ENCODE measurements around the gene PRR5.

The PRR5 gene

DNA sequence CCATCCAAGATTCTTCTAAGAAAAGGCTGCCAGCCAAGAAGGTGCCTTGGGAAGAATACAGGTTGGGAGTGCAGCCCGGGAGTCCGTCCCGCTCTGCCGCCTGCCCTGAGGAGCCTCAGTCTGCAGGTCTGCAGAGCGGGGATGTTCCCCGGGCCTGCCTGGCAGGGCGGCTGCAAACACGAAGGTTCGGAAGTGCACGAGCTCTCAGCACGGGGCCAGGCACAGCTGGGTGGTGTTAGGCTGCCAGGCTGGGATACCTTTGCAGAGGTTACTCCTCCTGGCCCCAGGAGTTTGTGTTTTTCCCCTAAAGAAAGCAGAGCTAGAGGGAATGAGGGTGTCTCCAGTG lies 9.4 kb upstream of the PRR5 start:
- DNase-seq (ENCODE audit: low spot score) = no peak

DNA sequence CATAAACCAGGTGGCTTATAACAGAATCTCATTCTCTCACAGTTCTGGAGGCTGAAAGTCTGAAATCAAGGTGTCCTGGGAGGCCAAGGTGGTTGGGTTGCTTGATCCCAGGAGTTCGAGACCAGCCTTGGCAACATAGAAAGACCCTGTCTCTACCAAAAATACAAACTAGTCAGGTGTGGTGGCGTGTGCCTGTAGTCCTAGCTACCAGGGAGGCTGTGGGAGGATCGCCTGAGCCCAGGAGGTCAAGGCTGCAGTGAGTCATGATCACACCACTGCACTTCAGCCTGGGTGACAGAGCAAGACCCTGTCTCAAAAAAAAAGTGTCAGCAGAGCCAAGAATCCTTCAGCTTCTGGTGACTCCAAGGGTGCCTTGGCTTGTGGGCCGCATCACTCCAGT lies 8.9 kb upstream of the PRR5 start:
- DNase-seq (ENCODE audit: low spot score) = no peak

DNA sequence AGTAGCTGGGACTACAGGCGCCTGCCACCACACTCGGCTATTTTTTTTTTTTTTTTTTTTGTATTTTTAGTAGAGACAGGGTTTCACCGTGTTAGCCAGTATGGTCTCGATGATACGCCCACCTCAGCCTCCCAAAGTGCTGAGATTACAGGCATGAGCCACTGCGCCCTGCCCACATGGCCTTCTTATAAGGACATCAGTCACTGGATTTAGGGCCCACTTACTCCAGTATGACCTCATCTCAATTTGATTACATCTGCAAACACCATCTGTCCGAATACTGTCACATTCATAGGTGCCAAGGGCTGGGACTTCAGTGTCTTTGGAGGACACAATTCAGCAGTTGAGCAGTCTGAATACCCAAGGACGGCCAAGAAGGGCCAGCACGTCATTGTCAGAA lies 8.2 kb upstream of the PRR5 start:
- no peak for DNase-seq (ENCODE audit: low spot score)

DNA sequence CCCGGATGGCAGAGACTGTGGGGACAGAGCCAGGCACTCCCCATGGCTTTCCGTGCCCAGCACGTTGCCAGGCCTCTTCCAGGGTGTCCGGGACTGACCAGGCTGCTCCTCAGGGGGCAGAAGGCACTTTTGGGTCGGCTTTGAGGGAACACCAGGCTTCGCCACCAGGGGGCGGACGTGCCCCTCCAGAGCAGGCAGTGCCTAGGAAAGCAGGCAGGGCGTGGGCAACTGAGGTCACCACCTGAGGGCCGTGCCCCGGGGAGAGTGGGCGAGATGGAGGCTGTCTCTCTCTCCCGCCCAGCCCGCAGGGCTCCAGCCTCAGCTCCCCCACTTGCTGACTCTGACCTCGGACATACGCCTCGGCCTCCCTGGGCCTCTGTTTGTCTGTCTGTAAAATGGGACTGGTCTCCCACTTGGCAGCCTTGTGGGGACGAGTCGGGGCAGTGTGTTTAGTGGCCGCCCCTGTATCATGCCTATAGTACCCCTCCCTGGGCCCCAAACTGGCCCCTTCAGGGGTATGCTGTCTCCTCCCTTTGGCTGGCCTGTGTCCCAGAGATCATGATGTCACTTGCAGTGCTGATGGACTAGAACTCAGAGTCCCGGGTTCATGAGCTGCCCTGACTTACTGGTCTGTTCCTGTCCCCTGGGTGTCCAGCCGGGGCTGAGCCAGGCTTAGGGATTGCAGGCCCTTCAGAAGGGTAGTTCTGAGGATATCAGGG lies 4.4 kb upstream of the PRR5 start:
- peak; percentile 81 for DNase-seq (ENCODE audit: low spot score)

DNA sequence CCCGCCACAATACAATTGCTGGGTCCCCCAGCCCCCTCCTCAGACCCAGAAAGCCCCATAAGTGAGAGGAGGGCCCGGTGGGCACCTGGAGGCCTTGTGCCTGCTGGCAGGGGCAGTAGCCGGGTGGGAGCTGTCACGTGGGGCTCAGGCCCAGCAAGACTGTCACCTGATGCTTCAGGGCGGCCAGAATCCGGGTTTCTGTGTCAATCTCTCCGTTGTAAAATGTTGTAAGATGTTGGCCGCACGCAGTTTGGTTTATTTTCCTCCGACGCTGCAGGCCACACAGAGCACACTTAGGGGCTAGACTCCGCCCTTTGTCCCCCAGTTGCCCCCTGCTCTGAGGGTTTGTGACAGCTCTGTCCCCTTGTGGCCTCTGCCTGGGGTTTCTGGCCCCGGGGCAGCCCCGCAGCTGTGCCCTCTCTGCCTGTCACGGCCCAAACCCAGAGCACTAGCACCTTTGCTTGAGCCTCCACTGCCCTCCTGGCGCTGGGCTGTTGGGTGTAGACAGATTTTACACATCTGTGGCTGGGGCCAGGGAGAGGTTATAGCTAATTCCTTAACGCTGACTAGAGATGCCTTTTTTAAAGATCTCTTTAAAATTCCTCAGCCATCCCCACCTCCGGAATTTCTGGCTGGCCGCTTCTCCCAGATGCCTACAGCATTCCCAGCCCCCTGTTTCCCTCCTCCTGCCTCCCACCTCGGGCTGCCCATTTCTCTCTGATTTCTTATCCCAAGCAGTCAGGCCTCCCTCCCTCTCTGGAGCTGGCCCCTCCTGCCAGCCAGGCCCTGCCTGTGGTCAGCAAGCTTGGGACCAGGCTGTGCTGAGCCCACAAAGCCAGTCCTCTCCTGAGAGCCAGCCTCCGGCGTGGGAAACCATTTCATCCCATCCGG lies 3.2 kb upstream of the PRR5 start:
- no peak for DNase-seq (ENCODE audit: low spot score)

DNA sequence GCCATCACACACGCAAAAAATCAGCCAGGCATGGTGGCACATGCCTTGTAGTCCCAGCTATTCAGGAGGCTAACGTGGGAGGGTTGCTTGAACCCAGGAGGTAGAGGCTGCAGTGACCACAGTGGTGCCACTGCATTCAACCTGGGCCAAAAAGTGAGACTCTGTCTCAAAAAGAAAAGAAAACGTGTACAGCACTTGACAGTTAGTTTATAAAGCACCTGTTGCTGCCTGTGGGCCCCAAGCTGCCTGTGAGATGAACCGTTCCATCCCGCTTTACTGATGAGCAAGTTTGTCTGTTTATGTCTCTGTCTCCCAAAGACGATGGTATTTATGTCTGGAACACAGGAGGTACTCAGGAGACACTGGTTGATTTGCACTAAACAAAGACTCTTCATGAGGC lies 1.5 kb upstream of the PRR5 start:
- no peak for DNase-seq (ENCODE audit: low spot score)

DNA sequence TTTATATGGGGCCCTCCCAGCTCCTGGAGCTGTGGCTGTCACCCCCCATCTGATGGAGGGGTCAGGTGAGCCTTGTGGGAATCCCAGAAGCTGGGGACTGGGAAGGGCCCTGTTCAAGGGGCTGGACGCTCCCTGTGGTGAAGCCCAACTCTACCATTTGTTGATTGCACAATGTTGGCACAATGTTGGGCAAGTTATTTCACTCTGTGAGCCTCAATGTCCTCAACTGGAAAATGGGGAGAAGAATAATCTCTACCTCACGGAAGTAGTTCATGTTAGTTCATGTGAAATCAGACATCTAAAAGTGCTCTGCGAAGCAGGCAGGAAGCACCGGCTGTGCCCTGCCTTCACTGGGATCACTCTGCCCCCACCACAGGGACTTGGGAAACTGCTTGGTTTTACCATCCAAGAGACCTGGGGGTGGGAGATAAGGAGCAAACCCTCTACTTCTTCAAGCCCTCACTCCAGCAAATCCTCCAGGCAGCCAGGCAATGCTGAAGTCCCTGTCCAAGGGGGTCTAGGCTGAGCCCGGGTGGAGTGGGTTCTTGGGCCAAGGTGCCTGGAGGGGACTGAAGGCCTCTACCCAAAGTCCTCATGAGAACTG lies 715 bp upstream of the PRR5 start:
- DNase-seq (ENCODE audit: low spot score) = no peak

DNA sequence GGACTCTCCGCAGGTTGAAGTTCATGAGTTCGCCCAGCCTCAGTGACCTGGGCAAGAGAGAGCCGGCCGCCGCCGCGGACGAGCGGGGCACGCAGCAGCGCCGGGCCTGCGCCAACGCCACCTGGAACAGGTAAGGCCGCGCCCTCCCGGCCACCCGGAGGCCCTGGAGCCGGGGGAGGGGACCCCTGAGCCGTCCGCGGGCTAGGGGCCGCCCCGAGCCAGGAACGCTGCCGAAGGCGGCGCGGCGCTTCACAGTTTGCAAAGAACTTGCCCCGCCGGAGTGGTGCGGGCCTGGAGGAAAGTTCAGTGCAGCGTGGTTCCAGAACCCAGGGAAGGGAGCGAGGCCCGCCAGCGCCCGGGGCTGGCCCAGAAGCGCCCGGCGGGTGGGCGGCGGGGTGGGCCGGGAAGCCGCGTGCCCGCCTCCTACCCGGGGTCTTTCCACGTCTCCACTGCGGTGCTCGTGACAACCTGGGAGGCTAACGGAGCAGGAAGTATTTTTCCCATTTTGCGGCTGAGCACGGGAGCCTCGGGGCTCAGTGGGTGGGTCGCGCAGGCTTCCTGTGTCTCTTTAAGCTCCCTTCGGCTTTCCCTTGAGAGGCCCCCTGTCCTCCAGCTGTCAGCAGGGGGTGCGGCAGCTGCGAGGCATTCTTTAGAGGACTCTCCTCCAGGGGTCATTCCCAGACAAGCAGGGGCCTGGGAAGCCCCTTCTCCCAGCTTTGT lies 635 bp downstream of the PRR5 start:
- no peak for DNase-seq (ENCODE audit: low spot score)

DNA sequence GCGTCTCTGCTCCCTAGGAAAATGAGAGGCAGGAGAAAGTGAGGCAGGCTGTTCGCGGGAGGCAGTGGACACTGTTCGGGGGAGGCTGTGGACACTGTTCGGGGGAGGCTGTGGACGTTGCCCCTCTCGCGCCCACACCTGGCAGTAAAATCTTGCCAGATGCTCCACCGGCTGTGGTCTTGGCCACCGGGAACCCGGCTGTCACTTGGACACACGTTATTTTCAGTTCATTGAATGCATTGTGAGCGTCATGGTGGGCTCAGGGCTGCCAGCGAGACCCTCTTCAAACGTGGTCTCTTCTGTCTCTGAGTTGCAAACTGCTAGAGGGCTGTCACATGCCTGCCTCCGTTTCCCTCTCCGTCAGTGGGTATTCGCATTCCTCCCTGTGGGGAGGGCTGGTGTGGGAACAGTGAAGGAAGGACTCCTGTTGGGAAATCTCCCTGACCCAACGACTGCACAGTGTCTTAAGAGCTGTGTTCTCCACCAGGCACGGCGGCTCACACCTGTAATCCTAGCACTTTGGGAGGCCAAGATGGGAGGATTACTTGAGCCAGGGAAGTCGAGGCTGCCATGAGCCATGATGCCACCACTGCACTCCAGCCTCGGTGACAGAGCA lies 1.4 kb downstream of the PRR5 start:
- no peak for DNase-seq (ENCODE audit: low spot score)

DNA sequence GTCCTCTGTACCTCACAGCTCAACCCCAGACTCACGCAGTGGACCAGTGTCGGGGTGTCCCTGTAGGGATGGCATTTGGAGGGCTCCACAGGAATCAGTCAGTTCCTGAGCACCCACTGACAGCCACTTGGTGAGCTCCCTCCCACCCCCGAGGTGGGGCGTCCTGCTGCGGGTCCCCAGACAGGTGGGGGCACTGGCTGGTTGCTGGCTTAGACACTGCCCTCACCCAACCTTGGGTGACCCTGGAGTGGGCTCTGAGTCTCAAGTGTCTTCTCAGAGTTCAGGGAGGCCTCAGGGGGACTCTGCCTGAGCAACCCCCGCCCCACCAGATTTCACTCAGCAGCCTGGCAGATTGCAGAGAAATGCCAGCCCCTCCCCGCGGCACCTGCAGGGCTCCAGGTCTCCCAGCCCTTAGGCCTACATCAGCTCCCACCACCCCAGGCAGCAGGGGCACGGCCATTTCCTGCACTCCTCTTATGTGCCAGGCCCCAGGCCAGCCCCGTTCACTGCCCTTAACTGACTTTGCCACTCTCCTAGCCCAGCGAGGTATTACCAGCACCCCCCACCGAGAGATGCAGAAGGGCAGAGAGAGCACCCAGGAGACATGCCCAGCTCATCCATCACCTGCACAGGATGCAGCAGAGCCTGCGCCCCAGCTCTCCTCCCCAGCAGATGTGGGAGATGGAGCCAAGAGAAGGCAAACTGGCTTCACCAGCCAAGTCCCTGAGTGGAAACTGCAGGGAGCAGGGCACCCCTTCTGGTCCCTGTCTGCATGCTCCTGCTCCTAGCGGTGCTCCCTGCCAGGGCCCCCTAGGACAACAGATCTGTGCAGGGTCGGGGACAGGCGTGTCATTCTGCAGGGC lies 2.4 kb downstream of the PRR5 start:
- no peak for DNase-seq (ENCODE audit: low spot score)

DNA sequence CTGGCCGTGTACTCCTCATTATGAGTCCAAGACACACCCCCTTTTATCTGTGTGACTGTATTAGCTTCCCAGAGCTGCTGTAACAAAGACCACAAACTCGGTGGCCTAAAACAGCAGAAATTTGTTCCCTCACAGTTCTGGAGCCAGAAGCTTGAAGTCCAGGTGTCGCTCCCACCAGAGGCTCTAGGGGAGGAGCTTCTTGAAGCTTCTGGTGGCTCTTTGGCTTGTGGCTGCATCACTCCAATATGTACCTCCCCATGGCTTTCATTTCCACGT lies 3.0 kb downstream of the PRR5 start:
- no peak for DNase-seq (ENCODE audit: low spot score)

DNA sequence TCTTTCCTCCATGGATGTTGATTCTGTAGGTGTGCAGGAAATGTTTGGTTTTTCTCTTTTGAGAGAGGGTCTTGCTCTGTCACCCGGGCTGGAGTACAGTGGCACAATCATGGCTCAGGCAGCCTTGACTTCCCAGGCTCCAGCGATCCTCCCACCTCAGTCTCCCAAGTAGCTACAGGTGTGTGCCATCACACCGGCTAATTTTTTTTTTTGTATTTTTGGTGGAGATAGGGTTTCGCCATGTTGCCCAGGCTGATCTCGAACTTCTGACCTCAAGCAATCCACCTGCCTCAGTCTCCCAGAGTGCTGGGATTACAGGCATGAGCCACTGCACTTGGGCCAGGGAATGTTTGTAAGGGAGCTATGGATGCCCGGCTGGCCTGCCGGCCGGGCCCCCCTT lies 4.5 kb downstream of the PRR5 start:
- DNase-seq (ENCODE audit: low spot score) = no peak

DNA sequence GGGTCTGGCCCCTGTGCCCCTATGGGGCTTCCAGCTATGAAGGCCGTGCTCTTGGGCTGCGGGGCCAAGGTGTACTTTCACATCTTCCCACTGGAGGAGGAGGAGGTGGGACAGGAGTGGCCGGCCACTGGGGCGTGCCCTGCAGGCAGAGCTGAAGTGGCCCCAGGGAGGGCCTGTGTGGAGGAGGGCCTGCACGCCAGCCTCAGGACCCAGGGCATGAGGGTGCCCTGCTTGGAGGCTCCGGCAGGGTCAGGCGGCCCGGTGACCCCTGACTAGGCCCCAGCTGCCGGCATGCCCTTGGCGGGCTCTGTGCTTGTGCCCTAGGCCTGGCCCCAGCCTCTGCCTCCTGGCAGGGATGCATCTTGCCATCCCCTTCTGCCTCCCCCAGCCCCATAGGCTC lies 5.2 kb downstream of the PRR5 start:
- DNase-seq (ENCODE audit: low spot score) = no peak

DNA sequence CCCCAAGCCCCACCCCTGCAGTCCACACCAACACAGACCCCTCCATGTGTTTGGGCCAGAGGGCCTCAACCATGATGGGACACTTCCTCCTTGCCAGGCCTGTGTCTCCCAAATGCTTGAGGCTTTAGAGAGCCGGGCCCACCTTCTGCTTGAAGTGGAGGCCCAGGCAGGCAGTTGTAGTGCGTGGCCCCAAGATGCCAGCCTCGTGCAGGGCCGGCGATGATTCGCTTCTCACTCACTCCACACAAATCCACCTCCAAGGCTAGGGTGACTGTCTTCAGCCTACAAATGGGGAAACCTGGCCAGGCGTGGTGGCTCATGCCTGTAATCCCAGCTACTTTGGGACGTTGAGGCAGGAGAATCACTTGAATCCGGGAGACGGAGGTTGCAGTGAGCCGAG lies 5.7 kb downstream of the PRR5 start:
- no peak for DNase-seq (ENCODE audit: low spot score)

DNA sequence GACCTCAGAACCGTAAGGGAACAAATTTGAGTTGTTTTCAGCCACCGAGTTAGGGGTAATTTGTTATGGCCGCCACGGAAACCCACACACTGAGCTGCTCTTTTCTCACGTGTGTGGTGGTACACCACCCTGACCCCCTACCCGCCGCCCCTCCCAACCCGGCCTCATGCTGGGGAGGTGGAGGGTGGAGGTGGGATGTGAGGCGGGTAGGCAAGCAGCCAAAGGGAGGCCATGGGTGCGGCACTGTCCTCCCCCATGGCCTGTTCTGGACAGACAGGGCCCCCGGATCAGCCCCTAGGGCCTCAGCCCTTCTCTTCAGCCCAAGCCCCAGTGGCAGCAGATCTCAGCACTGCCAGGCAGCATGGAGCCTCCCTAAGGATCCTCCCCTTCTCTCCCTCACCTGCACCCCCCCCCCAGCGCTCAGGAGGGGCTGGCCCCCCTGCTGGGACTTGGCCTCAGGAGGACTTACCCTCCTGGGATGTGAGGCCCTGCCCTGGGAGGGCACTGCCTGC lies 7.9 kb downstream of the PRR5 start:
- no peak for DNase-seq (ENCODE audit: low spot score)

DNA sequence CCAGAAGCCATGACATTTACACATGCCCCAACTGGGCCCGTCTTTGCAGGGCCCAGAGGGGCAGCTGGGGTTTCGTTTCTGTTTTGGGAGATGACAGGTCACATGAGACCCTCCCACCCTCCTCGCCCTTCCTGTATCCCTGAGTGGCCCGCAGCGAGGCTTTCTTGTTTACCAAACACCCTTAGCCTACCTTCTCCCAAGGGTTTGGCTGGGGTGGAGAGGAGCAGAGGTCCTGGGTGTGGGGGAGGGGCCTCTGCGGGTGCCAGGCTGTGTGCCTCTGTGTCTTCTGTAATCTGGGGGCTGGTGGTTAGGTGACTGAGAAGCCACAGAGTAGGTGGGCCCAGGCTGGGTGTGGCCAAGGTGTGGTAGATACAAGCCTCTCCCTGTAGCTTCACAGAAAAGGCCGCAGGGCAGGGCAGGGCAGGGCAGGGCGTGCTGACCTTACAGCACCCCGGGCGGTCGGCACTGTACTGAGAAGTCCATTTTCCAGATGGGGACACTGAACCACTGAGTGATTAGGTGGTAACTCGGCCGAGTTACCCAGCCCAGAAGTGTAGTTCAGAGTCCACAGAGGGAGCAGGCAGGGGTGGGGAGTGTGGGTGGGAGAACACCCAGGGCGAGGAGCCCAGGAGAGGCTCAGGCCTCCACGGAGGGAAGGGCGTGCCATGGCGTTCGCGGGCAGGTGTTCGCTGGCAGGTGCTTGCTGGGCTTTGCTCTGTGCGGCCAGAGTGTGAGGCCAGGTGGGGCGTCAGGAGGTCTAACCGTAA lies 8.7 kb downstream of the PRR5 start:
- DNase-seq (ENCODE audit: low spot score) = no peak

DNA sequence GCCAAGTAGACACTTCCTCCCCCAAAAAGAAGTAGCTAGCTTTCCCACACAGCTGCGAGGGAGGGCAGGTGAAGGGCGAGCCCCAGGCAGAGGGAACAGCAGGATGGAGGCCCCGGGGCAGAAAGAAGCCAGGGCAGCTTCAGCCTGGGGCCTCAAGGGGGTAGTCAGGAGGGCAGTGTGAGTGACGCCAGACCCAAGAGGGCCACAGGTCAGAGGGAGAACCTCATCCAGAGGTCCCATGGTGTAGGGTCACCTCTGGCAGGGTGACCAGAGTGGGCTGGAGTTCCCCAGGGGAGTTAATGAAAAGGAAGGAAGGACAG lies 9.2 kb downstream of the PRR5 start:
- DNase-seq (ENCODE audit: low spot score) = no peak

DNA sequence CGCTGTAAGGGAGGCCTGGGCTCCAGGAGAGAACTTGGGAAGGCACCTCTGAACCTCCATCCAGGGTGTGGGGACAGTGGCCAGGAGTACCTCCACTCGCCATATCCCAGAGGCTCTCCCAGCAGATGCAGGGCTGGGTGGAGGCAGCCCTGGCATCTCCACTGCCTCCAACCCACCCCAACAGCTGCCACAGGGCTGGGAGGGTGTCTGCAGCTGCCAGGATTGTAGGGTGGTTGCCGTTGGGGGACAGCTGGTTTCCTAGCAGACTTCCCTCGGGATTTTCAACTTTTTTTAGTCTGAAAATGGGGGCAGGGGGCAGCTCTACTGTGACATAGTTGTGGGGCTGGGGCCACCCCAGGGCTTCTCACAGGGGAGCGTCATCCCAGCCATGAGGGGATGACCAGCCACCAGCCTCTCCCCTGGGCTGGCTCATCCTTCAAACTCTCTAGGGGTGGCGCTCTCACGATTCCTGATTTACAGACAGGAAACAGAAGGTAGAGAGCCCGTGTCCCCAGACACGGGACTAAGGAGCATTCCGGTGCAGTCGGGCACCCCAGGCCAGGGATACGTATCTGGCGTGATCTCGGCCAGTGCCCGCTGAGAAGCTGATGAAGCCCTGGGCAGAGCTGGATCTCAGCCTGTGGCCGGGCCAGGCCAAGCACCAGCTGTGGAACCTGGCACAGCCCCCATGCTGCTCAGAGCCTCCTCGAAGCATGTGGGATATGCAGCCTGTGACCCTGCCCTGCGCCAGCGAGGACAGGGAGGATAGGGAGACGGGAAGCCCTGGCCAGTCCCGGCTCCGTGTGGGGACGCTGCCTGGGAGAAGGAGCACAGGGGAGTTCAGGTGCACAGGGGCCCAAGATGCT lies 9.9 kb downstream of the PRR5 start:
- no peak for DNase-seq (ENCODE audit: low spot score)

DNA sequence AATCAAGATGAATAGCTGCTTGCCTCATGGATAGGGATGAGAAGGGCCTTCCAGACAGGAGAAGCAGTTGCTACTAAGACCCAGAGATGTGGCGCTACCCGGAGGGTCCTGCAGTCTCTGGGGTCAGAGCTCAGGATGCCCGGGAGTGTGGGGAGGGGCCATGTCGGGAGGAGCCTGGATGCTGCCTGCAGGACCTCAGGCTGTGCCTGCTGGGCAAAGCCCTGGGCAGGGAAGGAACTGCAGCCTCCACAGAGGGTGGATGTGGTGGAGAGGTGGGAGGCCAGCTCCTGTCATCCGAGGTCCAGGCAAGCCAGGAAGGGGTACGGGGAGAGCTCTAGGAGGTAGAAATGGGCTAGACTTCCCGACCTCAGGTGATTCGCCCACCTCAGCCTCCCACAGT lies 11.0 kb downstream of the PRR5 start:
- no peak for DNase-seq (ENCODE audit: low spot score)

Measured in CD4-positive, alpha-beta T cell treated with Interleukin-6 at 100 ng/mL for 8 hours (primary cell).